HT1080 (cell line): ENCODE measurements around the gene HSF2BP. TPM values are rescaled to one million over a fixed set of nuclear protein-coding genes. Genes with fewer than 3 reads are reported as not detected.
"Not testable (repeated sequence)": the region's sequence is repeated elsewhere in the genome, so short reads cannot be mapped to it uniquely, and the experiment has no call there.

Source experiments
- DNase-seq: peaks from one replicate; pipeline ENCODE4 v3.0.0-alpha.2; 2015; ENCODE audit warnings: low read depth
- total RNA-seq: library from RNA; depleted of rRNA; stranded (reverse); fragments of >200 nt; shearing (Covaris generic); gene quantifications from 2 replicates; pipeline ENCODE4 v1.2.3, GENCODE V29; 2014

The HSF2BP gene
- total RNA-seq, 1 experiment from 2014 or later: 1.4 TPM

DNA sequence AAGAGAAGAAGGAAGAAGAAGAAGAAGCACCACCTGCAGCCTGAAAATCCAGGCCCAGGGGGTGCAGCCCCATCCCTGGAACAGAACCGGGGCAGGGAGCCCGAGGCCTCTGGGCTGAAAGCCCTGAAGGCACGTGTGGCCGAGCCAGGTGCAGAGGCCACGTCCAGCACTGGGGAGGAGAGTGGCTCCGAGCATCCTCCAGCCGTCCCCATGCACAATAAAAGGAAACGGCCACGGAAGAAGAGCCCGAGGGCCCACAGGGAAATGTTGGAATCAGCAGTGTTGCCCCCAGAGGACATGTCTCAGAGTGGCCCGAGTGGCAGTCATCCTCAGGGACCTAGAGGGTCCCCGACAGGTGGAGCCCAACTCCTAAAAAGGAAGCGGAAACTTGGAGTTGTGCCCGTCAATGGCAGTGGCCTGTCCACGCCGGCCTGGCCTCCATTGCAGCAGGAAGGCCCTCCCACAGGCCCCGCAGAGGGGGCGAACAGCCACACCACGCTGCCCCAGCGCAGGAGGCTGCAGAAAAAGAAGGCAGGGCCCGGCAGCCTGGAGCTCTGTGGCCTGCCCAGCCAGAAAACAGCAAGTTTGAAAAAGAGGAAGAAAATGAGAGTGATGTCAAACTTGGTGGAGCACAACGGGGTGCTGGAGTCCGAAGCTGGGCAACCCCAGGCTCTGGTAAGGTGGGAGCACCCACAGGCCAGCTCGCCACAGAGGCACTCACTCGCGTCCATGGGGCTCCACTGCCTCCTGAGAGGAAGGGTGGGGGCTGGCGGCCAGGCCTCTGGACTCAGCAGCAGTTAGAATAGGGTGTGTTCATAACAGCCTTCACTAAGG, 28.5 kb upstream of the HSF2BP start:
- DNase-seq: no peak

DNA sequence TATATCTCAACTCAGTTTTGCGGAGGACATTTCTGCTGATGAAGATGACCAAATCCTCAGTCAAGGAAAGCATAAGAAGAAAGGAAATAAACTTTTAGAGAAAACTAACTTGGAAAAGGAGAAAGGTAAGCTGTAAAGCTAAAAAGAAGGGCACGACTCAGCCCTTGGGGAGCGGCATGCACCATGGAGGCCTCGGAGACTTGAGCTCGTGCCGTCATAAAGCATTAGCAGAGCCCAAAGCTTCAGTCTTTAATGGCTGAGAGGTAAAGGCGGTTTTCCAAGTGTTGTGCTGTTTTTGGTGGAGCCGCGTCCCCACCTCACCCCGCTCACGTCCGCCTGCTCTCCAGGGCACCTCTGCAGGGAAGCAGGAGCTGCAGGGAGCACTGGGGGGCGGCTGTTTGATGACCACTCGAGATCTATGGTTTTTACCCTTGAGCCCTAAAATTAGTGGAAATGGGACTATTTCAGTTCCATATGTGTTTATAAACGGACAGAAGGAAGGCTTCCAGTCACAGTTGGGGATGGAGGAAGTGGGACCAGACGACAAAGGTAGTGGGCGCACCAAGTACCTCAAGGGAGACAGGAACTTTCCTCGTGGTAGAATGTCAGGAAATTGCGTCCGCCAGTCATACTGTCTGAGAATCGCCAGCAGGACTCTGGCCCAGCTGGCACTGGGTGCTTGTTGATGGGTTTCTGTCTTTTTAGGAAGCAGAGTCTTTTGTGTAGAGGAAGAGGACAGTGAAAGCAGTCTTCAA, 27.7 kb upstream of the HSF2BP start:
- no peak for DNase-seq

DNA sequence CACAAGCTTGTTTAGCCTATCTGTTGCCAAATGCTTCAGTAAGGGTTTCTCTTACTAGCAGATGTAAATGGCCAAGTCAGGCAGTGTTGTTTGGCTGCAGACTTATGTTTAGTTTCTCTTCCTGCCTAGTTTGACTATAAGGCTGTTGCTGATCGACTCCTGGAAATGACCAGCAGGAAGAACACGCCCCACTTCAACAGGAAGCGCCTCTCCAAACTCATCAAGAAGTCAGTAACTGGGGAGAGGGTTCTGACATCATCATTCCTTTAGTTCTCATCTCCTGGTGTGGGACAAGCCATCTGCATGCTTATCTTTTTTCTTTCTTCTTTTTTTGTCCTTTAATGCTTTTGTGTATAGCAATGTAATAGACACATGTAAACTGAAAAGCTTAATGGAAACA, 25.1 kb upstream of the HSF2BP start:
- DNase-seq: no peak

DNA sequence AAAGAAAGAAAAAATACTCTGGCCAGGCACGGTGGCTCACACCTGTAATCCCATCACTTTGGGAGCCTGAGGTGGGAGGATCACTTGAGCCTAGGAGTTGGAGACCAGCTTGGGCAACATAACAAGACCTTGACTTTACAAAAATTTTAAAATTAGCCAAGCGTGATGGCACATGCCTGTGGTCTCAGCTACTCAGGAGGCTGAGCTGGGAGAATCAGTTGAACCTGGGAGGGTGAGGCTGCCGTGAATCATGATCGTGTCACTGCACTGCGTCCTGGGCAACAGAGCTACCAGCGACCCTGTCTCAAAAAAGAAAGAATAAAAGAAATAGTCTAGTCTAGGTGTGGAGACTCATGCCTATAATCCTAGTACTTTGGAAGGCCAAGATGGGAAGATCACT, 22.4 kb upstream of the HSF2BP start:
- no peak for DNase-seq

DNA sequence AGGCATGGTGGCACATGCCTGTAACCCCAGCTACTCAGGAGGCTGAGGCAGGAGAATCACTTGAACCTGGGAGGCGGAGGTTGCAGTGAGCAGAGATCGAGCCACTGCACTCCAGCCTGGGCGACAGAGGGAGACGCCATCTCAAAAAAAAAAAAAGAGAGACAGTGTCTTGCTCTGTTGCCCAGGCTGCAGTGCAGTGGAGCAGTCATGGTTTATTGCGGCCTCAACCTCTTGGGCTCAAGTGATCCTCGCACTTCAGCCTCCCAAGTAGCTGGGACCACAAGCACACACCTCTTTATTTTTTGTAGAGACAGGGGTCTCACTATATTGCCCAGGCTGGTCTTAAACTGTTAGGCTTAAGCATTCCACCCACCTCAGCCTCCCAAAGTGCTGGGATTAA, 21.1 kb upstream of the HSF2BP start:
- not testable (repeated sequence) for DNase-seq

DNA sequence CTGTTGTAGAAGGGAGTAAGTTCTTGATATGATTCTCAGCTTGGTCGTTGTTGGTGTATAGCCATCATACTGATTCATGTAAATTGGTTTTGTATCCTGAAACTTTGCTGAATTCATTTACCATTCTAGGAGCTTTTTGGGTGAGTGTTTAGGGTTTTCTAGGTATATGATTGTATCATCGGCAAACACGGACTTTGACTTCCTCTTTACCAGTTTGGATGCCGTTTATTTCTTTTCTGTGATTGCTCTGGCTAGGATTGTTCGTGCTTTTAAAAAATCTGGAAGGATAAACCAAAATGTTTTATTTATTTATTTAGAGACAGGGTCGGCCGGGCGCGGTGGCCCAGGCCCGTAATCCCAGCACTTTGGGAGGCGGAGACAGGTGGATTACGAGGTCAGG, 20.7 kb upstream of the HSF2BP start:
- DNase-seq: no peak

DNA sequence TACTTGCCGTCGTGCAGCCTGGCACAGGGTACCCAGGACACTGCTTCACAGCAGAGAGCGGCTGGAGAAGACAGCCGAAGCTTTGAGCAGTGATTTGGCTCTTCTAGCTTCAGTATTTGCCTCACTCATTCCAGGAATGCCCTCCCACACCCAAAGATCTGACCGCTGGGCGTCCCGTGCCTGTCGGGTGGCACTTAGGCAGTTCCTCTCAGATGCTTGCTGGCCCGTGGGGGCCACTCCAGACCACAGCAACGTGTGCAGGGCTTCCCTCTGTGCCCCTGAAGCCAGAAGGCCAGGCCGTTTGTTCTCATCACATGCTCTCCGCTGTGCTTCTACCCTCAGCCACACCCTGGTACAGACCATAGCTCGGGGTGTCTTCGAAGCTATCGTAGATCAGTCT, 17.1 kb upstream of the HSF2BP start:
- no peak for DNase-seq

DNA sequence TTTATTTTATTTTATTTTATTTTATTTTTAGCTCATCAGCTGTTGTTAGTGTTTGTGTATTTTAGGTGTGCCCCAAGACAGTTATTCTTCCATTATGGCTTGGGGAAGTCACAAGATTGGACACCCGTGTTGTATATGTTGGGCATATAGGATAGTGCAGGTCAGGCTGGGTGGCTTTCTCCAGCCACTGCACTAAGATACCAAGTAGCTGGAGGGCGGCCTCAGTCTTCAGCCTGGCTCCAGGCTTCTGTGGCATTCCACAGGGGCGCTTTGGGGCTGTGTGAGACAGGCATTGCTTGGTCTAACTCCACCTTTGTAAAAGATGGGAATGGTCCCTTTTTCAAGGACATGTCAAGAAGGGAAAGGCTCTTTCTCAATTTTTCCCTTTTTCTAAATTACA, 16.6 kb upstream of the HSF2BP start:
- no peak for DNase-seq

DNA sequence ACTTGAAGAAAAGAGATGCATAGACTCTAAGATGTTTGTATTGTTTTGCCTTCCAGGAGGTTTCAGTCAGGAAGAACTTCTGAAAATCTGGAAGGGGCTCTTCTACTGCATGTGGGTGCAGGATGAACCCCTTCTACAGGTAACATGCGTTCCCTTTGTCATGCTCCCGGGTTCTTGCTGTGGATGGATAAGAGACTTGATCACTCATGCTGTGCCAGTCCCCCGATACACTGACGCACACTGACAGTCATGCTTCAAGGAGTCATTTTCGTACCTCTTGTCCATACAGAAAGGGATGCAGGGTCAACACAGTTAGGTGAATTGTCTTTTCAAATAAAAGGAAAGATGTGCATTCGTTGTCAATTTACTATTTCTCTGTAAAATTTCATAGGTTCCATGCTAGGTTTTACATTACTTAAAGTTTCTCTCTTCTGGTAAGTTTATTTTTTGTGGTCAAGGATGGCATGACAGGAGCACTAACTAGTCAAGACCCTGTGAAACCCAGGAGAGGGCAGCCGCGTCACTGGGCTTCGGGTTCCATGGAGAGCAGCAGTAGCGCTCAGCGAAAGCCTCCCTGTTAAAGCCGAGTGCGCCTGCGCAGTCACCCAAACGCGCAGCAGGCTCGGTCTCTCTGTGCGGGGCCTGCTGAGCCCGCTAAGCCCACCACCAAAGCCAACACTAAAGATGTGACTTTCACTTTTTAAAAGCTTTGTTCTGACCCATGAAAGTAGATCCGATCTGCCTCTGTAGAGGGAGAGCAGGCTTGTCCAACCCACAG, 10.7 kb upstream of the HSF2BP start:
- DNase-seq: no peak

DNA sequence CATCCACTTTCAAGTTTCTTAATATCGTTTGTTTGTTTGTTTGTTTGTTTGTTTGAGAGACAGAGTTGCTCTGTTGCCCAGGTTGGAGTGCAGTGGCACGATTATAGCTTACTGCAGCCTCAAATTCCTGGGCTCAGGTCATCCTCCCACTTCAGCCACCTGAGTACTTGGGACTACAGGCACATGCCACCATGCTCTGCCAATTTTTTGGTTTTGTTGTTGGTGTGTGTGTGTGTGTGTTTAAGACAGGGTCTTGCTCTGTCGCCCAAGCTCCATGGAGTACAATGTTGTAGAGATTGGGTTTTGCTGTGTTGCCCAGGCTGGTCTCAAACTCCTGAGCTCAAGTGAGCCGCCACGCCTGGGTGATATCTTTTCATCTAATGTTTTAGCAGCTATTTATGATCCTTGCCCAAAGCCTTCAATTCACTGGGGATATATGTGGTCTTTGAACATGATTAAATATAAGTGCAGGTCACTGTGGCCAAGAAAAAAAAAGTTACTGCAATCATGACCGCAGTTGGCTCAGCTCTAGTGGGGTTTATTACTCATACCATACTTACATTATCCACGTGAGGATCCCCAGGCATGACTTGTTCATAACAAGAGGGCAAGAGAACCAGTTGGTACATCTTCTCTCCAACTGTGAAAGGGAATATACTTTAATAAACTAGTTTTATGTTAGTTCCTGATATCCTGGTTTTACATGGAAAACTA, 8.1 kb upstream of the HSF2BP start:
- DNase-seq: peak; percentile 80

DNA sequence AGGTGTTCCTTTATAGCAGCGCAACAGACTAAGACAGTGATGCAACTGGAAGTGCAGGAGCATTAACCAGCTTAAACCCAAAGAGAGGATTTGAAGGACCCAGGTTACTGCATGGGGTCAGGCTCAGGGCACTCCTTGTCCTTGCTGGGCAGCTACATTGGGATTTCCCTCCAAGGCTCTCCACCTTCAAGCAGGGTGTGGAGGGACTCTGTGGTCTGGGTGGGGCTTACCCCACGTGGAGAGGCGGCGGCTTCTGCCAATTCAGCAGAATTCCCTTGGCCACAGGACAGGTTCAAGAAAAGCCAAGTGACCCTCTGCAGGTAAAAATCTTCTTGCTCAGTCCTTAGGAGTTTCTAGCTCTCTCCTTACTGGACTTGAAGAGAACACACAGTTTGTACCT, 6.6 kb upstream of the HSF2BP start:
- no peak for DNase-seq

DNA sequence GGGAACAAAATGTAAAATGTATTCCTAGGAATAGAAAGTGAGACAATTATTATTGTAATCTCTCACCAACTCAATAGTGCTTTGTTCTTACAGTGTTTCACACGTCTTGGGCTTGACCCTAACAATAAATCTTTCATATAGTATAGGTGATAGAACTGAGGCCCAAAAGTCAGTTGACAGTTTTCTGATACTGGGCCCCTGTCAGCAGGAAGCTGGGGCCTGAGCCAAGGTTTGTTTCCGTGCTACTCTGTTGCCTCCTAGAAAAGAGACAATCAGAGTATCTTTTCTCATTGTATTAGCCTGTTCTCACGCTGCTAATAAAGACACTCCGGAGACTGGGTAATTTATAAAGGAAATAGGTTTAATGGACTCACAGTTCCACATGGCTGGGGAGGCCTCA, 5.1 kb upstream of the HSF2BP start:
- no peak for DNase-seq

DNA sequence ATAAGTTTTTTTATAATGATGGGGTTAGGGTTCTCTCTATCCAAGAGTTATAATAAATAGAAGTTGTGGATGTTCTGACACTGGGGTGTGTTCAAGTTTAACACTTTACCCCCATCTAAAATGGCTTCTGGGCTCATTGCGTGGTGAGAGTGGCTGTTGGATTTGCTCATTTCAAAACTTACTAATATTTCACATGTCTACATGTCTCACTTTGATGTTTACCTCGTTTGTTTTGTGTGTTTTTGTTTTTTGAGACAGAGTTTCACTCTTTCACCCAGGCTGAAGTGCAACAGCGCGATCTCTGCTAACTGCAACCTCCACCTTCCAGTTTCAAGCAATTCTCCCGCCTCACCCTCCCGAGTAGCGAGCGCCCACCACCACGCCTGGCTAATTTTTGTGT, 3.7 kb upstream of the HSF2BP start:
- DNase-seq: no peak

DNA sequence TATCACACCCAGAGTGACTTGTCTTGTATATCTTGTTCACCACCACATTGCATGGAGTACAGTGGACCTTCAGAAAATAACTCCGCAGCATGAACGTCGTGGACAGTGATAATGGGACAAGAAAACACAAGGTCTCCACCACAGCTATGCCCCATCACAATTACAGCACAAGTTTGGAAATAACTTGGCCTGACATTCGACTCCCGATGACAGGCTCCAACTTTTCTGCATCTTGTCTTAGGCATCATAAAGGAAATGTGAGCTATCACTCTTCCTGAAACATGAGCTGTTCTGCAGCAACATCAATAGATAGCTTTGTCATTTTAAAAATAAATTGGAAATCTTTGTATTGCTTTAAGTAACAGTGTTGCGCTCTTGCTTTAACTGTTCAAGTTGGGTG, 3.0 kb upstream of the HSF2BP start:
- no peak for DNase-seq

DNA sequence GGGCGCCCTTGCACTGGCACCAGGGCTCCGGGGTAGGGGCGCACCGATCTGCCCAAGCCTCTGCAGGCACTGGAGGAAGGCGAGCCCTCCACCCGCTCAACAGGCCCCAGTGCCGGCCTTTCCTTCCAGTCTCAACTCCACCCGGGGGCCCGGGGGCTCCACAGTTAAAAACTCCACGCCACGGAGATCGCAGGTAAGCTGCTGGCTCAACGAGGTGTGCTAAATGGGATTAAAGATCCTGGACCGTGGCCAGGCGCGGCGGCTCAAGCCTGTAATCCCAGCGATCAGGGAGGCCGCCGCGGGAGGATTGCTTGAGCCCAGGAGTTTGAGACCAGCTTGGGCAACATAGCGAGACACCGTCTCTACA, 536 bp downstream of the HSF2BP start:
- no peak for DNase-seq

DNA sequence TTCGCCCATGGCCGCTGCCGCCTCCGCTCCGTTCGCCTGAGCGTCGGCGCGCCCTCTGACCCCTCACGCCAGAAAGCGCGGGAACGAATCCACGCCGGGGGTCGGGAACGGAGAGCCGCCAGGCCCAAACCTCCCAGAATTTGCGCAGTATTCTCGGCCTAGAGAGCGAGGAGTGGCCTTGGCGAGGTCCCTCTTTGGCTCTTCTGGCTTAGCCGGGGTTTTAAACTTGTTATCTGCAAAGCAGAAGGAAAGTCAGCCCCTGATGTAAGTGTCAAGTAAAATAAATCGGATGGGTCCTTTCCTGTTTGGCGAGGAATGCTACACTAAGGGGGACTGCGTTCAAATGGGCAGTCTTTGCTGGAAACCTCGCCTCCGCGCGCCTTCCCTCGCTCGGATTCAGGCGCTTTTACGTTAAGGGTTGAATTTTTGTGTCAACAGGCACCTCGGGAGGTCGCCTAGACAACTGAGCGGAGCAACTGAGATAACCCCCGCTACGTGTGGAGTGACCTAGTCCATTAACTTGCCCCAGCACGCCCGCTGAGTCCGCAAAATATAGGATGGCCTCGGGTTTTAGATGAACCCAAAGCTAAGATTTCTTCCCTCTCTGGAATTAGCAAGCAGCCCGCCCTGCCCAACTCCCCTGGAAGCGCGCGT, 1.1 kb downstream of the HSF2BP start:
- no peak for DNase-seq

DNA sequence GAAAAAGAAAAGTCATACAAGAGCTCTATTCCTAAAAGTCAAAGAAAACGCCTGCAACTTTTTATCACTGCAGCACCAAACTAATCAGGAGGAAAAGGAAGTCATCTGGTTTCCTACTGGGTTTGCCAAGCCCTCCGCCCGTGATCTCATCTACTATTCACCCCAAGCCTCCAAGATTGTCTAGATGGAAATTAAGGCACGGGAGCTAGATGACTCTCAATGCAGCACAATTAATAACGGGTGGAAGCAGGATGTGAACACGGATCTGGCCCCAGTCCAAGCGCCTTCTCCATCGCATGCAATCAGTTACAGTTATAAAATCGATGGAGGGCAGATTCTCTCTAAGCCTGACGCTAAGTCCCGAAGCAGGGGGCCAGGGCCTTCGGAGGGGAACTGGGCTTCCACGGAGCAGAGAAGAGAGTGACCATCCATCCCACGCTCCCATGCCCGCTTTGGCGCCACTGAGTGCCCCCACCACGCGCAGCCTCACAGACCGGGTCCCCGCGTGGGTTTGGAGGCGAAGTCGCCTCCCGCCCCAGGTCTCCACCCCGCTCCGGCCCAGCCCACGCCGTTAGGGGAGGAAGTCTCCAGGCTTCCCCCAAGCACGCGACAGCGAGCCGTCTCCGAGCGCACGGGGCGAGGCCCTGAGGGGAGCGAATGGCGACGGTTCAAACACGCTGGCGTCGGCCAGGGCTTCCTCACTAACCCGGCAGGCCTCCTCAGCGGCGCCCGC, 1.8 kb downstream of the HSF2BP start:
- DNase-seq: no peak

DNA sequence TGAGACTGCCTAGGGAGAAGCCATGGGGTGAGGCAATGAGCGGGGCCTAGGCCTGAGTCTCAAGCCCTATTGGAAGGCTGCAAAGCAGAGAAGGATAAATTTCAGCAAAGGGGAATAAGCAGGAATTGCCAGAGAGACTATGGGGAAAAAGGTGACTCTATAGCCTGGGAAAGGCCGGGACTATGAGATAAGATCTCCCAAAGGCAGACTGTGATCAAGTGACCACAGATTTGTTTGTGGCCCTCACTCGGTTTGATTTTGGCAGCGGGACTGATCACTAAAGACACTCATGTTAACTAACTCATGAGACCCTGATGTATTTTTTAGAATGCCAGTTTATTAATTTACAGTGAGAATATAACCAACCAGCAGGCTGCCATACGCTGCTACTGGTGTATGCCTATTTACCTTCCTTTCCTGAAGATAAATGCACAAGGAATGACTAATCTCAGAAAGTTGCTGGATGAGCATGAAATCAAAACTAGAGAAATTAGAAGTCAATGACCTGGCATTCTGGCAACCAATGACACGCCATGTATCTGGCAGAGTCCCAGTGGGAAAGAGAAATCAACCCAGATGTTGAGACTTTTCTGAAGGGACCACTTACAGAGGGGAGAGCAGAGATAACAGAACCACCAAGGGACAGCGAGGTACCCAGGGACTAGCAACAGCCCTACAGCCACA, 4.3 kb downstream of the HSF2BP start:
- DNase-seq: no peak

DNA sequence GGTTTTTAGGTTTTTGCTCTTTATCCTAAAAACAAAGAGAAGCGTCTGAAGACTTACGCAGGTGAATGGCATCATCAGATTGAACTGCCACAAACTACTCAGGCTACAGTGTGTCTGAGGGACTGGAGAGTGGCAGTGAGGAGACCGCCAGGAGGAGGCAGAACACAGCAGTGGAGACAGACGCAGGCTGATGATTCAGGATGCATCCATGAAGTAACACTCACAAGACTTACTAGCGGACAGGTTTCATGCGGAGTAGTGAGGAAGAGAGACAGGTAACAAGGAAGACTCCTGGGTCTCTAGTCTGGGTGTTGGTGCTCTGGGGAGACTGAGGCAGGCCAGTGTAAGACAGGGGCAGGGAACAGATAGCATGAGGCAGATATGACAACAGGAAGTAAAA, 5.7 kb downstream of the HSF2BP start:
- no peak for DNase-seq

DNA sequence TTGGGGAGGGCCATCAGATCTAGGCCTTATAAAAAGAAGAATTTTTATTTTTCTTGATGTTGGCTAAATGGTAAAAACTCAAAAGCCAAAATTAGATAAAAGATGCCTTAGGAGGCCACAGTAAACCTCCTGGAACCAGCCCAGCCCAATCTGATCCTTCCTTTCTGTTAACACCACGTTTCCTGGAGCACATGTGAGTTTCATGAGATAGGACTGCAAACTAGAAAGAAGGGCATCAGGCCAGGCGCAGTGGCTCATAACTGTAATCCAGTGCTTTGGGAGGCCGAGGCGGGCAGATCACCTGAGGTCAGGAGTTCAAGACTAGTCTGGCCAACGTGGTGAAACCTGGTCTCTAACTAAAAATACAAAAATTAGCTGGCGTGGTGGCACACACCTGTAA, 6.7 kb downstream of the HSF2BP start:
- no peak for DNase-seq
